NCI-H526 treated with DMSO at 0.1 percent for 48 hours (cell line): ENCODE results near the gene BCAN.

ENCODE experiments used
- DNase-seq: peaks from one replicate; lab custom pipeline; 2025; lab: John Stamatoyannopoulos, UW

The BCAN gene

GRCh38 chr1:156677616-156678596 lies 36.0 kb downstream of the BCAN start:
- peak; percentile 80 for DNase-seq

GRCh38 chr1:156680056-156680455 lies 38.1 kb downstream of the BCAN start:
- no peak for DNase-seq

- no peak for DNase-seq
These were observed 39.5 kb downstream of the BCAN start for GRCh38 chr1:156681196-156681960.

- DNase-seq: no peak
These were observed 40.4 kb downstream of the BCAN start for GRCh38 chr1:156682166-156682890.

- DNase-seq: peak; percentile 44
These were observed 42.4 kb downstream of the BCAN start for GRCh38 chr1:156684227-156684782.

- DNase-seq: peak; percentile 87
These were observed 47.4 kb downstream of the BCAN start for GRCh38 chr1:156689035-156689952.

GRCh38 chr1:156689953-156690674 lies 48.2 kb downstream of the BCAN start:
- no peak for DNase-seq

GRCh38 chr1:156690675-156691036 lies 48.7 kb downstream of the BCAN start:
- no peak for DNase-seq

- no peak for DNase-seq
These were observed 49.3 kb downstream of the BCAN start for GRCh38 chr1:156691191-156691590.

- DNase-seq: no peak
These were observed 49.9 kb downstream of the BCAN start for GRCh38 chr1:156691665-156692440.

- no peak for DNase-seq
These were observed 50.6 kb downstream of the BCAN start for GRCh38 chr1:156692441-156692924.

GRCh38 chr1:156692925-156693847 lies 51.3 kb downstream of the BCAN start:
- DNase-seq: peak; percentile 82

- no peak for DNase-seq
These were observed 52.2 kb downstream of the BCAN start for GRCh38 chr1:156693848-156694689.

GRCh38 chr1:156694690-156694962 lies 52.7 kb downstream of the BCAN start:
- DNase-seq: no peak

- DNase-seq: no peak
These were observed 54.8 kb downstream of the BCAN start for GRCh38 chr1:156696755-156697154.

- DNase-seq: no peak
These were observed 55.6 kb downstream of the BCAN start for GRCh38 chr1:156697481-156697880.

GRCh38 chr1:156698995-156699394 lies 57.1 kb downstream of the BCAN start:
- DNase-seq: no peak
